ENCODE results near the gene NGEF. TPM values are rescaled to one million over a fixed set of nuclear protein-coding genes. Genes with fewer than 3 reads are reported as not detected.

The NGEF gene
- total RNA-seq, 1 donor from 2014 or later = 1.2 TPM

GRCh38 chr2:232927032-232927792 is 85.8 kb downstream of the NGEF start:
- no peak for TF ChIP-seq CTCF (IDR thresholded peaks at IDR 0.05; ENCODE audit: unreplicated experiment)
- H3K27me3 Mint-ChIP-seq = peaks cover 66% of the 10 kb centered on the region
- no peaks in the 10 kb centered on the region for H3K36me3 Mint-ChIP-seq (ENCODE audit: insufficient read depth)
- no peaks in the 10 kb centered on the region for H3K9me3 Mint-ChIP-seq (ENCODE audit: low read depth)
- H3K27ac Mint-ChIP-seq = no peak overlapping the region
- peaks cover 9% of the 10 kb centered on the region for H3K4me1 Mint-ChIP-seq (ENCODE audit: low read depth)
- DNase-seq (ENCODE audit: low spot score, unreplicated experiment) = no peak
- peak overlapping the region; percentile 69 for H3K4me3 Mint-ChIP-seq (ENCODE audit: low read depth)

- Mint-ChIP-seq H3K9me3 (ENCODE audit: low read depth) (no peaks in the 10 kb centered on the region), H3K27me3 (peaks cover 68% of the 10 kb centered on the region), H3K4me3 (ENCODE audit: low read depth) (peak overlapping the region; percentile 69), H3K4me1 (ENCODE audit: low read depth) (peaks cover 9% of the 10 kb centered on the region), H3K27ac (no peak overlapping the region), H3K36me3 (ENCODE audit: insufficient read depth) (no peaks in the 10 kb centered on the region)
- TF ChIP-seq CTCF (IDR thresholded peaks at IDR 0.05; ENCODE audit: unreplicated experiment) = no peak
- no peak for DNase-seq (ENCODE audit: low spot score, unreplicated experiment)
These were observed 86.6 kb downstream of the NGEF start for GRCh38 chr2:232926431-232926939.

GRCh38 chr2:232925821-232926156 is 87.3 kb downstream of the NGEF start:
- no peaks in the 10 kb centered on the region for H3K36me3 Mint-ChIP-seq (ENCODE audit: insufficient read depth)
- no peaks in the 10 kb centered on the region for H3K9me3 Mint-ChIP-seq (ENCODE audit: low read depth)
- DNase-seq (ENCODE audit: low spot score, unreplicated experiment) = no peak
- H3K27ac Mint-ChIP-seq = no peak overlapping the region
- peaks cover 9% of the 10 kb centered on the region for H3K4me1 Mint-ChIP-seq (ENCODE audit: low read depth)
- no peak for TF ChIP-seq CTCF (IDR thresholded peaks at IDR 0.05; ENCODE audit: unreplicated experiment)
- H3K4me3 Mint-ChIP-seq (ENCODE audit: low read depth) = no peak overlapping the region
- peaks cover 62% of the 10 kb centered on the region for H3K27me3 Mint-ChIP-seq

- peaks cover 62% of the 10 kb centered on the region for H3K27me3 Mint-ChIP-seq
- TF ChIP-seq CTCF (IDR thresholded peaks at IDR 0.05; ENCODE audit: unreplicated experiment) = no peak
These were observed 87.8 kb downstream of the NGEF start for GRCh38 chr2:232925153-232925820.

GRCh38 chr2:232924433-232924832 is 88.6 kb downstream of the NGEF start:
- Mint-ChIP-seq H3K9me3 (ENCODE audit: low read depth) (no peaks in the 10 kb centered on the region), H3K27me3 (peaks cover 61% of the 10 kb centered on the region), H3K27ac (no peak overlapping the region), H3K4me1 (ENCODE audit: low read depth) (peaks cover 9% of the 10 kb centered on the region), H3K36me3 (ENCODE audit: insufficient read depth) (no peaks in the 10 kb centered on the region), H3K4me3 (ENCODE audit: low read depth) (no peak overlapping the region)
- no peak for DNase-seq (ENCODE audit: low spot score, unreplicated experiment)
- no peak for TF ChIP-seq CTCF (IDR thresholded peaks at IDR 0.05; ENCODE audit: unreplicated experiment)

More at GRCh38 chr2:232925153-232925820, 87.8 kb downstream of the NGEF start:
- DNase-seq (ENCODE audit: low spot score, unreplicated experiment) = no peak
- Mint-ChIP-seq H3K9me3 (ENCODE audit: low read depth) (no peaks in the 10 kb centered on the region), H3K4me1 (ENCODE audit: low read depth) (peaks cover 9% of the 10 kb centered on the region), H3K4me3 (ENCODE audit: low read depth) (no peak overlapping the region), H3K27ac (no peak overlapping the region), H3K36me3 (ENCODE audit: insufficient read depth) (no peaks in the 10 kb centered on the region)
